Tibial nerve (tissue), 4 donors: ENCODE data around the gene PURB.

Experiments used
- CTCF ChIP-seq, 5 experiments: fragments of 200-600 bp in 3 of 5; fragments of 450-650 bp in 2 of 5; sonication (generic) in 3 of 5; IDR thresholded peaks; one replicate each; pipeline ENCODE4 v1.5.1; 2016 to 2019; ENCODE audit warnings: antibody characterized with exemption in 5 of 5, mild to moderate bottlenecking in 3 of 5, moderate library complexity in 2 of 5
- EP300 ChIP-seq, 2 donors: sonication (generic); formaldehyde crosslinking; IDR thresholded peaks; one replicate each; pipeline ENCODE4 v1.6.1; 2017; ENCODE audit warnings: antibody characterized with exemption in 2 of 2, mild to moderate bottlenecking in 1 of 2
- POLR2A ChIP-seq, 2 donors: fragments of 450-650 bp; IDR thresholded peaks; one replicate each; pipeline ENCODE4 v1.6.1; 2017; ENCODE audit warnings: antibody characterized with exemption in 2 of 2, mild to moderate bottlenecking in 2 of 2, moderate library complexity in 2 of 2

GRCh38 chr7:44922351-44922694, 37.0 kb upstream of the PURB start:
- peak in 1 of 5 experiments; percentile 4 for TF ChIP-seq CTCF (IDR thresholded peaks at IDR 0.05)
- no peak for TF ChIP-seq POLR2A (IDR thresholded peaks at IDR 0.05)
- no peak for TF ChIP-seq EP300 (IDR thresholded peaks at IDR 0.05)
